ENCODE measurements around the gene TMEM17.

Gene TMEM17

DNA sequence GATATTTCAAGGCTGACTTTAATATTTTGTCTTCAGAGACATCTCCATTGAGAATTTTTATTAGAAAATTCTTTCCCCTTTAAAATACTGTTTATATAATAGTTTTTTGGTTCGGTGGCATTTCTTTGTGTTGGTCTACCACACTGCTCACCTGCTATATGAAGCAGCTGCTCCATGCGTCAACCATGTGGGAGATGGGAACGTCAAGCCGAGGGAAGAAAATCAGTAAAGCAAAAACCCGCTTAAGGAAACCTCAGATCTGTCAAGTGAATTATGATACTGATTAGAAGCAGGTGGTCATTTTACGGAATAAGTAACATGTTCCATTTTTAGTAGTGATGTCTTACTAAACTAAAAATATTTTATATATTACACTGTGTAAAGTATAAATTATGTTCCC is 5.6 kb upstream of the TMEM17 start:
- DNase-seq, result no peak

DNA sequence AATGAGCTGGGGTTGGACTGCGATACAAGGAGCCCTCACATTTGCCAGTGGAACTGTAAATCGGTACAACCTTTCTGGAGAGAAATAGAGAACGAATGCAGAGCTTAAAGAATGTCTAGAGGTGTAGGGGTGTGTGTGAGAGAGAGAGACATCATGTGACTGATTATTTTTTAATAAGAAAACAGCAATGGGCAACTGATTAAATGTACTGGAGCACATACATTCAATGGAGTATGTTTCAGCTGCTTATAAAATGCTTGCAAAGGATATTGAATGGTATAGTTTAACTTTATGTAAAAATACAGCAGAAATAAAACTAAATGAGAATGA is 391 bp upstream of the TMEM17 start:
- no peak for DNase-seq

DNA sequence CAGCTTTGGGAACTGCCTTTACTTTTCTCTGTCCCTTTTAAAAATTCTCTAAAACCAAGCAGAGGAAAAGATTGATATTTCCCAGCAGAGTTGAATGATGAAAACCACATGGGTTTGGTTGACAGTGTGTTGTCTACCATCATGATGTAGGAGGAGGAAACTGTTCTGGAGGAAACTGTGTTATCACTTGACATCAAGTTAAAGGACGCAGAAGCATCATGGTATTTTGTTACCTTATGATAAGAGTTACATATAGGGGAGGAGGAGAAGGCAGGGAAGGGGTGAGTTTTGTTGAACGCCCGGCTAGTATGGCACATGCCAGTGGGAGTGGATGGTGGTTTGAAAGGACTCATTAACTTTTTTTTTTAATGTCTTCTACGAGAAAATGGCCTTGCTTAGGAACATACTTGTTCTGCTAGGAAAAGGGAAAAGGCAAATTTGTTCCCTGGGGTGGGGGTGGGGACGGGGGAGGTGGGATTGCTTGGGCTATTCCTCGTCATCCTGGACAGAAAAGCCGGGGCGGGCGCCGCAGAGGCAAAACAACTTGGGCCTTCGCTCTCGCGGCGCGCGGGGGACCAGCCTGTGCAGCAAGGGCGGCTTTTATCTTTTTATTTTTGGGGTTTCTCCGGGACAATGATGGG is 766 bp downstream of the TMEM17 start:
- peak in 1 of 4 experiments; percentile 1 for DNase-seq

DNA sequence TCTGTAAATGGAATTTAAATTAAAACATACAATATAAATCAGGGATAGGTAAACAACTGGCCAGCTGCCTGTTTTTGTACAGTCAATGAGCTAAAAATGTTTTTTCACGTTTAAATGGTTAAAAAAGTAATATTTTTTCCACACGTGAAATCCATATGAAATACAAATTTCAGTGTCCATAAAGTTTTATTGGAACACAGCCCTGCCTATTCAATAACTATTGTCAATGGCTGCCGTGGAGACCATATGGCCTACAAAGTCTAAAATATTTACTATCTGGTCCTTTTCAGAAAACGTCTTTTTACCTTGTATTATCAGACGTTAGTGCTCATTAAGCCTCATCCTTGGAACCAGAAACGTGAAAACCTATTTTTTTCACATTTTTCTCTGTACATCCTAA is 1.3 kb downstream of the TMEM17 start:
- DNase-seq, result no peak

DNA sequence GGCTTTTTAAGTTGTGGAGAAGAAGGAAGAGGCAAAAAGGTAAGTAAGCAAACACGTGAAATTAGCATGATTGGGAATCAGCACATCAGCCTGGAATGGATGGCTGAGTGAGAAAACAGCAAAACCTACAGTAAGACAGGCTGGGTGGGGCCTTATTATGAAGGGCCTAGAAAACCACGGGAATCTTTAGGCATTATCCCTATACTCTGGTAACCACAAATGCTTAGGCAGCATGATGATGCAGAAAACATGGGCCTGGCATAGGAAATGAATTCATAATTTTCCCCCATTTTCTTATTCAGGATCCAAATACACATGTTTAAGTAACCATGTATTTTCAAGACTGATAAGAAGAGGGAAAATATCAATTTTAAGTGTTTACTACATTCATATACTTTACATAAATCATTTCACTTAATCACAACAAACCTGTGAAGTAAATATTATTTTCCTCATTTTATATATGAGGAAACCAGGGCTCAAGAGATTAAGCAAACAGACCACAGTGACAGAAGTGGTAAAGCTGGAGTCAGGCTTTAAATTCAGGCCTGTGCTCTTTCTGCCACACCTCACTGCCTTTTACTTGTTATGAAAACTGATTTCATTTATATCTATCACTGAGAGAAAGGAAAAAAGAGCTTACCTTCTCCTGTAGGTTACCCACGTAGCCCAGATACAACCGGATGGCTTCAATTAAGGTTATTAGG is 4.0 kb downstream of the TMEM17 start:
- peak in 1 of 4 experiments; percentile 4 for DNase-seq

DNA sequence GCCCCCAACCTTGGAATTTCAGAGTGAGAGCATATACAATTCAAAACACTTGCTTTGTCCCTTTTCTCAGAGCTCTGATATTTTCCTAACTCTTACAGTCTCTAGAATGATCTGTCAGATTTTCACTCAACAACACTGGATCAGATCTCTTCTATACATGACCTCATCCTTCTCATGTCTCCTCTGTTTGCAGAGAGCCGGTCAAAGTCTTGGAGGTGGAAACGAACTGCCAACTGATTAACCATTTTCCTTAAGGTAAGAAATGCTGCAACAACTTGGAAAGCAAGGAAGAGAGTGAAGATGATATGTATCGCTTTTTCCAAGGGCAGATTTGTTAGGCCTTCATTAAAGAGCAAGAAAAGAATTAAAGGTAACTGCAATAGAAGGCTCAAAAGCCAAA is 4.9 kb downstream of the TMEM17 start:
- no peak for DNase-seq

DNA sequence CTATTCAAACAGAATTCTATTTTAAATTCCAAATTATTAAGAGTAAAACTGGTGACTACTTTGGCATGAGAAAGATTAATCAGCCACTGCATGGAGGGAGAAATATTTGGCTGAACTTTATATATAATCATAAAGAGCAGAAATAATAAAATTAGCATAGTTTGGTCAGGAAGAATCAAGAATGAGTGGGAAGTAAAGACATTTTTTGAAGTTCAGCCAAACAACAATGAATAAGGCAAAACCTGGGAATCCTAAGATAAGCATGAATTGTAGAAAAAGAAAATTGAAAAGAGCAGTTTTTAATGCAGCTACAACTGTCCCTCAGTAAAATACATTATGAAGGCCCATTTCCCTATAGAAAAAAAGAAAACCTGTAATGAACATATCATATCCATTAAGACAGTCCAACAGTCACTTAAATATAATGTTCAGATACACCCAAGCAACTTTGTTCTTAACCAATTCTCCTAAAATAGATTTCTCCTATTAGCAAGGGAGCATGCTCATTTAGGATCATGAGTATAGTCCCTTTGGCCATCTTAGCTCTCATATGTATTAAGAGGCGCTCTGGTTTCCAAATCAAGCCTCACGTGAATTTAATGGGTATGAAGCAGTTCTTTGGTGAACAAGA is 6.5 kb downstream of the TMEM17 start:
- no peak for DNase-seq

DNA sequence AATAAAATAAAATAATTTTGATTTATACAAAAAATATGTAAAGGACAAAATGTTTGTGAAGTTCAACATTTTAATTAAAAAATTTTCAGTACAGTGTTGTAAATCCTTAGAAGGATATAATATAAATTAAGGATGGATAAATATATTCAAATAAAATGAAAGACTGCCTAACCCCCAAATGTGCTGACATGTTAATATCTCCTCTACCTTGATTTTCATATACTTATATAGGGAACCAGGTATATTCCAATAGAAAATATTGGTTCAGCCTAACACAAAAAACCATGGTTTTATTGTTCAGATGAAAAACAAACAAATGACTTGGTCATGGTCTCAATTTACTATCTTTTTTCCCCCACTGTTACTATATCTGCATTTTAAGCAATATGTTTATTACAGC is 7.3 kb downstream of the TMEM17 start:
- no peak for DNase-seq

DNA sequence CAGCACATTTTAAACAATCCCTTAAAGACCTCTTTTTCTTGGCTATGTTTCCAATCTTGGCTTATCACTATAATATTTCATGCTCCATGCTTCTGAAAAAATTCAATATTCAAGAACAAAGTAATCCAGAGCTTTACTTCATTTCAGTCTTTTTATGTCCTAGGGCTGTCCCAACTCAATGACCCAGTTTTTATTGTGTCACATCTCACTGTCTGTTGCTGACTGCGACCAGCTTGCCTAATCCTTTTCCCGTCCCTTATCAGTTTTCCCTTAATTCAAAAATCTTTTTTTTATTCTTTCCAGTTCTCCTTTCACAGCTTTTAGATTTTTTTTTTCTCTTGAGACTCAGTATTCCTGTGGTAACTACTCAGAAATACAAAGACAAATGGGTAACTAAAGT is 10.2 kb downstream of the TMEM17 start:
- DNase-seq, result no peak

DNA sequence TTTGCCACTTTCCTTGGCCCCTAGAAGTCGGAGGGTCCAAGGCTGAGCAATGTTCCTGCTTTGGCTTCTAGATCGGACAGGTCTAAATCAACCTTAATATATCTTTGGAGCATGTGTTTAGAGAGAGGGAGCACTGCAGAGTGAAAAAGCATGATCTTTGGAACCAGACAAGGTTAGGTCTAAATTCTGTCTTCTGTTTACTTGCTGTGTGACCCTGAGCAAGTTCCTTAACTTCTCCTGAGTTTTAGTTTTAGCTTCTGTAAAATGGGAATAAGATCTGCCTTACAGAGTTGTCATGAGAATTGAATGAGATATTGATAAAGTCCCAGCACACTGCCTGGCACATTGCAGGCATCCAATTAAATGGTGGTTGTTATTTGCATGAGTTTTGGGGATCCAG is 13.9 kb downstream of the TMEM17 start:
- no peak for DNase-seq

DNA sequence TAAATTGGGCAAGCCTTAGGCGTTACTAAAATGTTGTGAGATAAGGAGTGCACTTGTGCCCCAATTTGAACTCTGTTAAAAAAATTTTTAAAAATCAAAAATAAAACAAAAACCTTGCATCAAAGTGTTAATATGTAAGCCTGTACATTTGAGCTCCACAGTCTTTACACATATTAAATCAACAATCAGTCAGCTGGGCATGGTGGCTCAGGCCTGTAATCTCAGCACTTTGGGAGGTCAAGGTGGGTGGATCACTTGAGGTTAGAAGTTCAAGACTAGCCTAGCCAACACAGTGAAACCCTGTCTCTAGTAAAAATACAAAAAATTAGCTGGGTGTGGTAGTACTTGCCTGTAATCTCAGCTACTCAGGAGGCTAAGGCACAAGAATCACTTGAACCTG is 16.3 kb downstream of the TMEM17 start:
- DNase-seq, result no peak

DNA sequence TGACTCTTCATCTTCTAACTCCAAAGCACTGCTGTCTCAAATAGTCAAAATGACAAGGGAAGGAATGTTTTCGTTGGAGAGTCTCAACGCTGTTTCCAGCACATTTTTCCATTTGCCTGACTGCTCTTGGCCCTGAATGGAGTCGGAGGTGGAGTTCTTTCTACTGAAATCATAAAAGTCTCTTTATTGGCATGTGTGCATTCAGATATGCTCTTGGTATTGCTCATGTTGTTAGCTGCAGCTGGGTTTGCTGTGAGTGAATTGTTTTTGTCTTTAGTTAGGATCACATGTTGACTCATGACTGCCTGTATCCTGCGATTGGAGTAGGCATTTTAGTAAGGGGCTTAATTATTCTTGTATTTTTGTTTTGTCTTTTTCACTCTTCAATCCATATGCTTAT is 16.8 kb downstream of the TMEM17 start:
- DNase-seq, result no peak

DNA sequence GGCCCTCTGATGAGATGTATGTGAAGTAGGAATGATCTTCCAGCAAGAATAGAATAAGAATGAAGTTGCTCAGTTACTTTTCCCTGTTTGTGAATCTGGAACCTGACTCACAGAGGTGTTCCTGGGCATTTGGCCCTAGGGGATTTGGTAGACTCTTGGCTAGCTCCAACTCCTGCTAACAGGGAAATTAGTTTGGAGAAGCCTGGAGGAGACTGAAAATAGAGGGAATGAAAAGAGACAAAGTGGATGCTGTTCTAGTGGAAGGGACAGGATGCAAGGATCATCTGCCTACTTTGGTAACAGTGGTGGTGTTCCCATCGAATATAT is 19.6 kb downstream of the TMEM17 start:
- no peak for DNase-seq

DNA sequence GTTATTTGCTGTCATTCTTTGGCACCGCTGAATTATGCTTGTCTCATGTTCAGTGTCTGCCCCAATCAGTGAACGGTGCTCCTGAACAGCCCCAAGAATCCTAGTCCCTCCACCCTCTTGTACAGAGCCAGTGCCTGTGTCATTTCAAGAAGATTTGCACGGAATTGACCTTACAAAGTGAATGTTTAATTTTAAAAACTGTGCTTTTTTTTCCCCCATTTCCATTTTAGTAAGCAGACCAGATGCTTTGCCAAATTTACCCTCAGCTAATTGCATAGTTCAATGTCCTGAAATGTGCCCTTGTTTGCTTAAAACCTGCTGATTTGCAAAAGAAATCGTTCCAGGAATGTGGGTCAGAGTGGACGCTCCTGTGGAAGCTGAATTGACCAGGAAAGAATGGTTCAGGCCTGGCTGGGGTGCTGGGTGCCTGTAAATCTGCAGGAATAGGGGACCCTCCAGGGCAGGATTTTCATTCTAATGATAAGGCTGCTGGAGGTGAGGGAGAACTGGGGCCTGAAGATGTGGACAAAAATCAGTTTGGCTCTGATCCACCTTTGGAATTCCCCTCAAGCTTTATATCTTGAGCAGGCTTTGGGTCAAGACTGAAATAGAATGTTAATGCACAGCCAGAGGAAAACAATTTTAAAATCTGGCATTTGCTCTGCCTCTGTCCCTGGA is 20.1 kb downstream of the TMEM17 start:
- DNase-seq, result no peak

DNA sequence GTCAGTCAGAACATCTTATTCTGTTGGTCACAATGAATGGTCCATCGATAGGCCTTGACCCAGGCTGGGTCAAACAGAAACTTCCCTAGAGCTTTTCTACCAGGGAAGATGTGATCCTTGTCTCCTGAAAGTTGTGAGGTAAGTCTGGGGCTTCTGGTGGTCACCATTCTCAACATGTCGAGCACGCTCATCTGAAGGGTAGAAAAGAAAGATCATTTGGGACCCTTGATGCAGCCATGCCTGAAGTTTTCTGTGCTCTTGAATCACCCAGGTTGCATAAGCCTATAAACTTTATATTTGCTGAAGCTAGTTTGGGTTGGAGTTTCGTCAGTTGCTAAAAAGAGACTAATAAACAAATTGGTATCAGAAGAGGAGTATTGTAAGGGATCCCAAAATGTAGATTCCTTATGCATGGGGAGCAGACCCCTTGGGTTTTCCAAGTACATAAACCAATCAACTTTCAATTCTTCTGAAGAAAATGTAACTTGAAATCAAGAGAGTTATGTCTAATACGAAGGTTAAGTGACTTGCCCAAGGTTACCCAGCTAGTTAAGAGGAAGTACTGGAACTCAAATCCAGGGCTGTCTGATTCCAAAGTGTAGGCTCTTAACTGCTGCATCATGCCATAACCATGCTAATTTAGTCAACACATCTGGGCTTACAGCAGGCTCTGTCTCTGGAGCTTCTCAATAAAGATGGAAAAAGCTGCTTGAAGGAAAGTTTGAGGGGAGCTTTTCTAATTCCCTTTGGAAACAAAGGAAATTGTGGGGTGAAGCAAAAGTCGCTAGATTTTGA is 23.2 kb downstream of the TMEM17 start:
- DNase-seq, result no peak

DNA sequence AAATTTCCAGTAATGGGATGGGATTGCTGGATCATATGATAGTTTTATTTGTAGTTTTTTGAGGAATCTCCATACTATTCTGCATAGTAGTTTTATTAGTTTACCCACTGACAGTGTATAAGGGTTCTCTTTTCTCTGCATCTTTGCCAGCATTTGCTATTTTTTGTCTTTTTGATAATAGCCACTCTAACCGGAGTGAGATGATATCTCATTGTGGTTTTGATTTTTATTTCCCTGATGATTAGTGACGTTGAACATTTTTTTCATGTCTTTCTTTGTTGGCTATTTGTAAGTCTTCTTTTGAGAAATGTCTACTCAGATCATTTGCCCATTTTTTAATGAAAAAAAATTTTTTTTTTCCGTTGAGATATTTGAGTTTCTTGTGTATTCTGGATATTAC is 26.1 kb downstream of the TMEM17 start:
- no peak for DNase-seq

DNA sequence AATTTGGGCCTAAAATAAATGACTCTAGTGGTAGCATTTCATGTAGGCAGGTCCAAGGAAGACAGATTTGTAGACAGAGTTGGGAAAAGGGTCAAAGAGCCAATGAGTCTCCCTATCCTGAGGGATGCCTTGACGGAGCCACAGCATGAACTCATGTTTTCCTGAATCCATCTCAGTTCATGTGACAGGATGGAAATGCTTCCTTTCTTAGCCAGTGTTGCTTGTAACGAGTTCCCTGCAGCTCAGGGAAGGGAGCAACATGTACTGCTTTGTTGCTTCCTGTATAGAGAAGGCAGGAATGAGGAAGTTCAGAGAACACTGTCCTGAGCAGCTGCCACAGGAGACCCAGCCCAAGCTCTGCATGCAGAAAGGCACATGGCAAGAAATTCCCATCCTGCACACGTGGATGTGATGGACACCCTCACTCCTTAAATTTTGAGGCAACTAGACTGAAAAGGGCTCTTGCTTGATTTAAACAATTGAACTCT is 27.9 kb downstream of the TMEM17 start:
- peak; percentile 45 to 71 (median 66) for DNase-seq

DNA sequence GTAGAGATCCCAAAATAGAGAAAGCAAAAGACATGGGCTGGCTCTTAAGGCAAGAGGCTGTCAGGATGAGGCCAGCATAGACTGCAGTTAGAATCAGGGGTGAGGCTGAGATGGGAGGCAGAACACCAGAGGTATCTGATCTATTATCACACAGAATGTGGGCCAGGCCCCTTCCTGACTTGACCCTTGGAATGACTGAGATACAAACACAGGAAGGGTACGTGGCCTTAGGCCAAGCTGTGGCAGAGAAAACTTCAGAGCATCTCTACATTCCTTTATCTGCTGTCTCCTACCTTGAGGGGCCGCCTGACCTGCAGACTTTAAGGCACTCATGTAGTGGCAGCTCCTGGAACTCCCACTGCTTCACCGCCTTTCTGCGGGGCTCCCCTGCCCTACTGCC is 28.4 kb downstream of the TMEM17 start:
- DNase-seq, result no peak

DNA sequence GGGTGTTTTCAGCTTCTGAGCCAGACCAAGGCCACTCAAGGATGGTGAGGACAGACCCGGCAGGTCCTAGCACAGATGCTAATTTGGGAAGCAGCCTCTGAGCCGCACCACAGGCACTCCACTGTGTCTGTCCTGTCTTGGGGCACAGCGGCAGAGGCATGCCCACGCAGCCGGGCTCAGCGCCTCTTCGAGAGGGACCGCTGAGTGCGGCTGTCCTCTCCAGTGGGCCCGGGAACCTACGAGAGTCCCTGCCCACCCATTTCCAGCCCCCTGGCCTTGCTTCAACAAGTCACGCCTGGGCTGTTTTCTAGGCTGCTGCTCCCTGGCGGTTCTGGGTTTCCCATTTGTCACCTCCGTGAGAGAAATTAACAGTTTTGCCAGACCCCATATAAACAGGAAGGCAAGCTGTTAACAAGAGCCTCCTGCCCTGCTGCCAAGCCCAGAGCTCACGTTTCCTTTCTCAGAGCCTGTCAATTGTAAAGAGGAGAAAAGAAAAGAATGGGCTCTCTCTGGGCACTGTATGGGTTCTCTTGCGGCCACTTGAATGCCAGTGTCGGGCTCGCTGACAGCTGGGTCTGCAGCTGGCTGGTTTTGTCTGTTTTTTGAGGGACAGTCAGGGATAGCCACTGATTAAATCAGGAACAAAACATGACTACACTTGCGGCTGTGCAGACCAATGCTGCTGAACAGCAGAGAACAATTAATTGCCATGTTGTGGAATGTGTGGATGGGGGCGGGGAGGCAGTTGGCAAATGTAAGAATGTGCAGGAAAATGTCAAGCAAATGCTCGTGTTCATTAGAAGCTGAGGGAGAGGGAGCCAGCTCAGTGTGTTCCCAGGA is 30.6 kb downstream of the TMEM17 start:
- DNase-seq, result peak in 3 of 4 experiments; percentile 11 to 33 (median 32)

DNA sequence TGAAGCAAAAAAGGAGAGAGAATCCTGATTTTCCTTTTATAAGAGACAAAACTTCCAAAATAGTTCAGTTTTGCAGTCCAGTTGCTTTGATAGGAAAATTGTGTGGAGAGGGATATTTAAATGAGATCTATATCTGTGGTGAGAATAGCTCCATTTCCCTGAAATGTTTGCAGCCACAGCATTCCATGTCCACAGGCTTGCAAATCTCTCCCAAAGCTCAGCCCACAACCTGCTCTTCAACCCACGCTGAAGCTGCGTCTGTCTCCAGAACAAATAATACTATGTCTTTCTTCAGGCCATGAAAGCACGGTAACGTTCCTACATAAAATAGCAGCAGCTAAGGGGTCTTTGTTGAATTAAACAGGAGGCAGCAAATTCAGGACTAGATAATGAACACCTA is 31.8 kb downstream of the TMEM17 start:
- no peak for DNase-seq

DNA sequence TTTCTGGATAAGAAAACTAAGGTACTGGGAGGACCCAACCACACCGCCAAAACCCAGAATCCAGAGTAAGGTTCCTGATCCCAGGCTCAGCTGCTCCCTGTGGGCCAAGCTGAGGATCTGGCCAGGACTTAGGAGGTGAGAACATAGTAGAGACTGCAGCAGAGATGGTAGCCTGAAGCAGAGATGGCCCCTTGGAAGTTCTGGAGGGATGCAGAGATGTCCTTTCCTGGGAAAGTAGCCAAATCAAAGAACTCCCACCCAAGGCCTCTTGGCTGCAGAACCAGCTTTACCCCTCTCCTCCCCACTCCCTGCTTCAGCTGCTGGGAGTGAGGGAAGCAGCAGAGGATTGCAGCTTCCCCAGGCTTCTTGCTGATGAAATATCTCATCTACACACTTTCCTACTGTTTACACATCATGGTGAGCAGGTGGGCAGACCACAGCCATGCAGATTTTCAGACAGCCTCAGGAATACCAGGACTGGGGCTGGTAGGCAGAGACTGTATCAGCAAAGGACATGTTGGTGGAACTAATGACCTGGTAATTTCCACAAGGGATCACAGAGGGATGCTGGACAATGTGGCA is 32.7 kb downstream of the TMEM17 start:
- DNase-seq, result no peak

DNA sequence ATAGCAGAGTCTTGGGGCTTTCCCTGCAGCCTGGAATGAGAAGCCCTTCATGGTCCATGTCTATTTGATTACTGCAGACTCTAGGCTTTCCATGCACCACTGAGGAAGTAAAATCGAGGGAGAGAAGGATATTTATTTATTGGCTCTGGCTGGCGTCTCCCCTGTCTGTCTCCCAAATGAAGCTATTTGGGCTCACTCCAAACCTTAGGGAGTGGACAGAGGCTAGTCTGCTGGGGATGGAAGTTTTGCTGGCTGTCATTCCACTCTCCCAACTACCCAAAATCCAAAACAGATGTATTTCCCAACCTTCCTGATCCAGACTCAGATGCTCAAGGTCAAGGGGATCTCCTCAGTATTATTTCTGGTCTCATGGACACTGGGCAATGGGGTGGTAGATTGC is 33.7 kb downstream of the TMEM17 start:
- DNase-seq, result no peak
